Muscle layer of duodenum (tissue), 2 donors: ENCODE measurements around the gene DHX40.

Experiments used
- H3K27ac ChIP-seq: one replicate; pipeline ENCODE4 v1.7.0; 2013; ENCODE audit warnings: mild to moderate bottlenecking, low read length
- H3K27me3 ChIP-seq: one replicate; pipeline ENCODE4 v1.7.0; 2013; ENCODE audit warnings: low read depth, mild to moderate bottlenecking, control low read depth, low read length
- H3K36me3 ChIP-seq, 2 donors: one replicate each; pipeline ENCODE4 v1.7.0; 2013; ENCODE audit warnings: low read length in 2 of 2, control low read depth in 1 of 2, mild to moderate bottlenecking in 1 of 2; ENCODE audit not compliant: insufficient read depth in 2 of 2, control insufficient read depth in 1 of 2
- H3K4me1 ChIP-seq, 2 donors: one replicate each; pipeline ENCODE4 v1.7.0; 2013; ENCODE audit warnings: low read length in 2 of 2, mild to moderate bottlenecking in 2 of 2, control low read depth in 1 of 2, moderate library complexity in 1 of 2; ENCODE audit not compliant: insufficient read depth in 2 of 2, control insufficient read depth in 1 of 2
- H3K4me3 ChIP-seq, 2 donors: one replicate each; pipeline ENCODE4 v1.7.0; 2013; ENCODE audit warnings: low read length in 2 of 2, low read depth in 1 of 2, mild to moderate bottlenecking in 1 of 2
- H3K9me3 ChIP-seq, 2 donors: one replicate each; pipeline ENCODE4 v1.7.0; 2013; ENCODE audit warnings: low read length in 2 of 2, control low read depth in 1 of 2, mild to moderate bottlenecking in 1 of 2; ENCODE audit not compliant: control insufficient read depth in 1 of 2
- donor health status: healthy.

The DHX40 gene

DNA sequence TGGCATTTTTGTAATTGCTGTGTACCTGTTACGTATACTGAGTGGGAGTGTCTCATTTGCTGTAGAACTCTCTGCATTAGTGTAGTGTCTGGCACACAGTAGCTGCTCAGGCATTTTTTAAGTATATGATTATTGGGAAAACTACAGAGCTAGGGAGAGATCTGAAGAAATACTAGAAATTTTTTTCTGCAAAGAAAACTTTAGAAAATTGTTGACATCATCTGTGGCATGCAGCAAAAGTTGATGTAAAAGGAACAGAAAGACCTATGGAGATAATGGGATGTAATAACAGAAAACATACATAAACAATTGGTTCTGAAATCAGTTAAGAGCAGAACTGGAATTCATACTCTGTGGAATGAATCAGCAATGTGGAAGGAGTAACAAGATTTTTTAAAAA lies 65.9 kb downstream of the DHX40 start:
- Histone ChIP-seq H3K36me3 (no peaks in the 10 kb centered on the region), H3K4me1 (peaks cover 23 to 66% of the 10 kb centered on the region in 2 donors), H3K27me3 (no peaks in the 10 kb centered on the region), H3K9me3 (no peaks in the 10 kb centered on the region), H3K4me3 (no peak overlapping the region), H3K27ac (no peak overlapping the region)

DNA sequence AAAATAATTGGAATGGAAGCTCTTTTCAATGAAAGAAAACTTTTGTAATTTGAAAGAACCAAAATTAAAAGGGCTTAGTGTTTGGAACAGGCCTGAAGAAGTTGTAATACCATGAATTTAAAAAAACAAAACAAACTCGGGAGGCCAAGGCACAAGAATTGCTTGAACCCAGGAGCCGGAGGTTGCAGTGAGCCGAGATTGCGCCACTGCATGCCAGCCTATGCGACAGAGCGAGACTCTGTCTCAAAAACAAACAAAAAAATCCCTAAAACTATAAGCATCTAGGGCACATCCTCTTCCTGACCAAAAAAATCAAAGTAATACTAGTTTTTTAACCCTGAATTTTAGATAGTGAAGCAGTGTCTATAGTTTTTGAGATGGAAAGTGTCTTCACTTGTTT lies 67.0 kb downstream of the DHX40 start:
- Histone ChIP-seq H3K4me1 (peaks cover 21 to 55% of the 10 kb centered on the region in 2 donors), H3K9me3 (no peaks in the 10 kb centered on the region), H3K27me3 (no peaks in the 10 kb centered on the region), H3K27ac (no peak overlapping the region), H3K36me3 (no peaks in the 10 kb centered on the region), H3K4me3 (no peak overlapping the region)

DNA sequence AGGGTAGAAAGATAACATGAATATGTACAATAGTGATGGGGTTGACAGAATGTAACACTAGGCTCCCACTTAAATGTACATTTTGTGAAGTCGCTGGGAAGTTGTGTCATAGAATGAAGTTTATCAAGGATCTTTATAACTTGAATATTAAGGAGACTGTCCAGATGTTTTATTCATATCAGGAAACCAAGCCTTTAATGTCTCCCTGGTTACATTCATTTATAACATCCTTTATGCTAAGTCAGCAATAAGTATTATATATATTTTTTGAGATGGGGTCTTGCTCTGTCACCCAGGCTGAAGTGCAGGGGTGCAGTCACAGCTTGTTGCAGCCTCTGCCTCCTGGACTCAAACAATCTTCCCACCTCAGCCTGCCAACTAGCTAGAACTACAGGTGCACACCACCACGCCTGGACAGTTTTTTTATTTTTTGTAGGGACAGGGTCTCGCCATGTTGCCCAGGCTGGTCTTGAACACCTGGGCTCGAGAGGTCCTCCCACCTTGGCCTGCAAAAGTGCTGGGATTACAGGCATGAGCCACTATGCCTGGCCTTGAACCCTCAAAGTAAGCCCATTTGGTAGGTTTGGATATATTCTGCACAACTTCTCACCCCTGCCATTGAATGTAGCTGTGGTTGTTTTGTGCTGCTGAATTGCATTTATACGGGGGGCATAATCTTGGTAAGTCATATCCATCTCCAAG lies 68.4 kb downstream of the DHX40 start:
- Histone ChIP-seq H3K27ac (no peak overlapping the region), H3K4me3 (no peak overlapping the region), H3K27me3 (no peaks in the 10 kb centered on the region), H3K9me3 (no peaks in the 10 kb centered on the region), H3K4me1 (peaks cover 9 to 43% of the 10 kb centered on the region in 2 donors), H3K36me3 (no peaks in the 10 kb centered on the region)

DNA sequence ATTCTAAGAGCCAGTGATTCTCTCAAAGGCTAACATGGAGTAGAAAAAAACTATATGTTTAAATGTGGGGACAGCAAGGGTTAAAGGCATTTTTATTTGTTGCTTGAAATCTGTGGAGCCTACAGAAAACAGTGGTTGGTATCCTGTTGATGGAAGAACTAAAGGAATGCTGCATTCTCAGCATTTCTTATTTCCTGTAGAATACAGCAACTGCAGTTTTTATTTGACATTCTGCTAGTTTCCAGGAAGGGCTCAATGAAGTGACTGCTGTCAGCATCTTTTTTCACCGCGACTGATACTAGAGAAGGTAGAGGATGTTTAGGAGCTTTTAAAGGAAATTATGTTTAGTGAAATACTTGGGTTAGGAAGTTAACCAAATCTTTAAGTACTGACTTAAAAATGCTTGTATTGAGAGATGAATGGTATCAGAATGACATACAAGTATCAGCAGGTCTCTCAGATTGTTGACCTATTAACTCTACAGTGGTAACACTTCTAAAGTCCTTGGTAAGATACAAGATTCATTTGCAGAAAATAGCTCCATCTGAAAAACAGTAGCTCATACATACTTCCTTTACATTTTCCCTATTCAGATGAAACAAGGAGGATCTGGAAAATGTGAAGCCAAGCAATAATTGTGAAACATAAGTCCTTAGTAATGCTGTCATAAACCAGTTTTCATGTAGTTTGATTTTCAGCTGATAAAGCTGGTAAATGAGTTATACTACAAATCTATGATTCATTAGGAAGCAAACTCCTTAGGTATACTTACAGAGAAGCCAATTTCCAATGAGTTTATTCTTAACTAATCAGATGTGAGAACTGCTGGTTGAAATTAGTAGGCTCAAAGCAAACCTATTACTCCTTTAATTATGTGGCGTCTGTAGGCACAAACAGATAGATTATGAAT lies 69.5 kb downstream of the DHX40 start:
- Histone ChIP-seq H3K4me1 (peaks cover 9 to 37% of the 10 kb centered on the region in 2 donors), H3K27ac (peak overlapping the region; percentile 62), H3K9me3 (no peaks in the 10 kb centered on the region), H3K36me3 (no peaks in the 10 kb centered on the region), H3K4me3 (peak overlapping the region in 1 of 2 donors; percentile 7), H3K27me3 (no peaks in the 10 kb centered on the region)

DNA sequence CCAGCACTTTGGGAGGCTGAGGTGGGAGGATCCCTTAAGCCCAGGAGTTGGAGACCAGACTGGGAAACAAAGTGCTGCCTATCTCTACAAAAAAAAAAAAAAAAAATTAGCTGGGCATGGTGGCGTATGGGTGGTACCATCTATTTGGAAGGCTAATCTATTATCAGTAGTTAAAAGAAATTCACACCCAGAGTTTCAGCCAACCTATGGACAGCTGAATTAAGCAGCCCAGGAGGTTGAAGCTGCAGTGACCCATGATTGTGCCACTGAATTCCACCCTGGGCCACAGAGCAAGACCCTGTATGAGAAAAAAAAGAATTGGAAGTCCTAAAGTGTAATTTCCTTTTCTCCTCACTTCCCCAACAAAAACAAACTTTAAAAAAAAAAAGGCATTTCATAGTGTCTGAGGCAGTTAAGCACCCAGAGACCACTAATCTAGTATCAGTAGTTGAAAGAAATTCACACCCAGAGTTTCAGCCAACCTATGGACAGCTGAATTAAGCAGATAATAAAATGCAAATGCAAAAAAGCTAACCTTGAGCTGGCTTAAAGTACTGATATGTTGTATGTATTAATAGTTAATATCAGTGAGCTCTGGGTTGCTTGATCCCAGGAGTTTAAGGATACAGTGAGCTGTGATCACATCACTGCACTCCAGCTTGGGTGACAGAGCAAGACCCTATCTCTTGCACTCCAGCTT lies 72.4 kb downstream of the DHX40 start:
- H3K36me3 ChIP-seq: no peaks in the 10 kb centered on the region
- no peaks in the 10 kb centered on the region for H3K27me3 ChIP-seq
- no peak overlapping the region for H3K4me3 ChIP-seq
- no peak overlapping the region for H3K27ac ChIP-seq
- H3K4me1 ChIP-seq: peaks cover 9 to 32% of the 10 kb centered on the region in 2 donors
- H3K9me3 ChIP-seq: no peaks in the 10 kb centered on the region

DNA sequence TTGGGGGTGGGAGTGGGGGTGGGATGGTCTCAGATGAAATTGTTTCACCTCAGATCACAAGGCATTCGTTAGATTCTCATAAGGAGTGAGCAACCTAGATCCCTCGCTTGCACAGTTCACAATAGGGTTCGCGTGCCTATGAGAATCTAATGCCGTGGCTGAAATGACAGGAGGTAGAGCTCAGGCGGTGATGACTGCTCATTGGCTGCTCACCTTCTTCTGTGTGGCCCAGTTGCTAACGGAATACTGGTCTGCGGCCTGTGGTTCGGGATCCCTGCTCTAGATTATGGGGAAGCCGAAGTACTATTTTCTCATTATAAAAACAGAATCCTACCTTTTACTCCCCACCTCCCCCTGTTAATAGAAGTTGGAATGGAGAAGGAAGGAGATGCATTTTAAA lies 73.1 kb downstream of the DHX40 start:
- H3K4me1 ChIP-seq: peaks cover 11 to 35% of the 10 kb centered on the region in 2 donors
- no peak overlapping the region for H3K27ac ChIP-seq
- no peaks in the 10 kb centered on the region for H3K27me3 ChIP-seq
- H3K4me3 ChIP-seq: no peak overlapping the region
- no peaks in the 10 kb centered on the region for H3K36me3 ChIP-seq
- H3K9me3 ChIP-seq: no peaks in the 10 kb centered on the region

DNA sequence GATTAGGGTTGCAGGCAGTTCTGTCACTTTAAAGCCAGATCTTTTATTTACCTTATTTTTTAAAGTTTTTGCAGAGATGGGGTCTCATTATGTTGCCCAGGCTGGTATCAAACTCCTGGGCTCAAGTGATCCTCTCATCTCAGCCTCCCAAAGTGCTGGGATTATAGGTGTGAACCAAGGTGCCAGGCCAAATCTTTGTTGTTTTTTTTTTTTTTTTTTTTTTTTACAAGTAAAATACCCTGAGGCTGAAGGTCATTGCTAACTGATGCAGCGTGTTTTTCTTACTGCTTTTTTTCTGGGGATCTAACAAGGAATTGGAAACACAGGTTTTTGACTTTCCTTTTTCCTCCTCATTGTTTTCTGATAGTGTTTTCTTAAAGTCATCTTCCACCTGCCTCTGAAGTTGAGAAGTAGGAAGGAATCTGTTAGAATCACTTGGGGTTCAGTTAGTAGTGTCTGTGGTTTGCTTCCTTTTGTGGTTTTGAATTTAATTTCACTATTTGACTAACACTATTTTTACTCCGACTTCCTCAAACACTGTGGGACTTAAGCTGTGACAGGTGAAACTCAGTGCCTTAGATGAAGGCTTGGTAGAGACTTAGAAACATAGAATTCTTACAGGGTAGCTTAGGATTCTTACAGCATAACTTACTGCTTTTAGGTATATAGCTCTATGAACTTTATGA lies 76.5 kb downstream of the DHX40 start:
- Histone ChIP-seq H3K36me3 (peaks cover 0 to 8% of the 10 kb centered on the region in 2 donors), H3K27me3 (no peaks in the 10 kb centered on the region), H3K4me1 (peaks cover 6 to 39% of the 10 kb centered on the region in 2 donors), H3K27ac (peak overlapping the region; percentile 3), H3K4me3 (no peak overlapping the region), H3K9me3 (no peaks in the 10 kb centered on the region)

DNA sequence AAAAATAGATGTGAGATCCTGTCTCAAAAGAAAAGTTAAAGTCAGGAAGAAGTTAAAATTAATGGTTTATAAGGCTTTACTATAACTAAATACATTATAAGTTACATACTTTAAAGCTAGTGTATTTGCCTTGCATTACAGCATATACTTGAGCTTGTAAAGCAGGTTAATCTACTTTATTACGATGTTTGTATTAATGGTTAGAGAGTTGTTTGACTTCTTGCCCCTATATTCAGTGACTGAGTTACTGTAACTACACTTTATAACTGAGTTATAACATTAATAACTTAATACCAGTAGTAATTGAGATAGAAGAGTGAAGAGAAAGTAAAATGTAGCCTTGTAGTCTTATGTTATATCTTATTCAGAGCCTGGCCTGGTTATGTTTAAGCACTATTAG lies 77.2 kb downstream of the DHX40 start:
- H3K36me3 ChIP-seq: peaks cover 4 to 12% of the 10 kb centered on the region in 2 donors
- peak overlapping the region; percentile 3 for H3K27ac ChIP-seq
- no peaks in the 10 kb centered on the region for H3K9me3 ChIP-seq
- no peaks in the 10 kb centered on the region for H3K27me3 ChIP-seq
- H3K4me3 ChIP-seq: no peak overlapping the region
- H3K4me1 ChIP-seq: peaks cover 6 to 39% of the 10 kb centered on the region in 2 donors

DNA sequence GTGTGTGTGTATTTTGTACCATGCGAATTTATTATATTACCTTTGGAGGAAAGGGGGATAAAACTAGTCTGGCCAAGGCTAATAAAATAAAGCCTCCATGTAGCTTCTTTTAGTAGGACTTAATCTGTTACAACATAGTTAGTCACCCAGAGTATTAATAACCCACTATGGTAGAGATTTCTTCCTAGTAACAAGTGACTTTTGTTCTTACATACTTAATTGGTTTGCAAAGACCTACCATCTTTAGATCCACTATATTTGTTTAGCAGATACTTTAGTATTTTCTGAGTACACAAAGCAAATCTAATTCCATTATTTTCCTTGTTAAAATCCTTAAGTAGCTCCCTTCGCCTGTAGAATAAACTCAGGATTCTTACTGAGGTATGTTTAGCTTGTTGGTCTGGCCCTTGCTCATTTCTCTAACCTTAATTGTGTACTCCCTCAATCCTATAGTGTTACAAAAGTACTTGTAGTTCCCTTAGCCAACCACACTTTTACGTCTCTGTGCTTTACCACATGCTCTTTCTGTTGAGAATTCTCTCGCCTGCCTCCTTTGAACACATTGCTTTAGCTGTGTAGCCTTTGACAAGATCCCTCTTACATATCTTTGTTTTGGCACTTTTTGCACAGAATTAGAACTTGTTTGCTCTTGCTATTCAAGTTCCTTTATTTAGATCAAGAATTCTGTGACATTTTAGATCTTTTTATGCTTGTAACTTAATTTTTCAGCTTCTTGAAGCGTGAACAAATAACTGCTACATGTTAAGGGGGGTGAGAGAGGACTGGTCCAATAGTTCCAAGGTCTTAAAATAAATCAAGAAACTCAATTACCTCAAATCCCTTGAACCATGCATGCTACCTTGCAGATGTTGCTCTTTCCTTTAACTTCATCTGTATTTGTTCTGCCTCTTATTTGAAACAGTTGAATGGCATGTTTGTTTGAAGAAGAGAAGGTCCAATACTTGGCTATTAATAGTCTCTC lies 78.0 kb downstream of the DHX40 start:
- Histone ChIP-seq H3K36me3 (peaks cover 12 to 21% of the 10 kb centered on the region in 2 donors), H3K27ac (peak overlapping the region; percentile 3), H3K4me1 (peaks cover 6 to 42% of the 10 kb centered on the region in 2 donors), H3K9me3 (no peaks in the 10 kb centered on the region), H3K27me3 (no peaks in the 10 kb centered on the region), H3K4me3 (no peak overlapping the region)

DNA sequence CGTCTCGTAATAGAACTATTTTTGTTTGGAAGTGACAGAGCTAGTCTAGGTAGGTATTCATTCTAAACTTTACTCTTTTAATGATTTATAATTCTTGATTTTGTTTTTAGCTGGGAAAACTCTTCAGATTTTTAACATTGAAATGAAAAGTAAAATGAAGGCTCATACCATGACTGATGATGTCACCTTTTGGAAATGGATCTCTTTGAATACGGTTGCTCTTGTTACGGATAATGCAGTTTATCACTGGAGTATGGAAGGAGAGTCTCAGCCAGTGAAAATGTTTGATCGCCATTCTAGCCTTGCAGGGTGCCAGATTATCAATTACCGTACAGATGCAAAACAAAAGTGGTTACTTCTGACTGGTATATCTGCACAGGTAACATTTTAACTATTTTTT lies 81.9 kb downstream of the DHX40 start:
- H3K4me3 ChIP-seq: no peak overlapping the region
- peaks cover 0 to 2% of the 10 kb centered on the region in 2 donors for H3K9me3 ChIP-seq
- H3K27me3 ChIP-seq: no peaks in the 10 kb centered on the region
- H3K36me3 ChIP-seq: peaks cover 42 to 43% of the 10 kb centered on the region in 2 donors
- H3K4me1 ChIP-seq: peaks cover 6 to 38% of the 10 kb centered on the region in 2 donors
- H3K27ac ChIP-seq: no peak overlapping the region
